ENCODE data around the gene CCNF. TPM values are rescaled to one million over a fixed set of nuclear protein-coding genes. Genes with fewer than 3 reads are reported as not detected.

The CCNF gene
- total and polyA plus RNA-seq, 9 of the 15 experiments (the other 6 are each of a cell fraction or from before 2014, with no cell fraction given) = 4.1 to 70.1 (median 29.5) TPM

- Histone ChIP-seq H3K27me3 (ENCODE audit: control insufficient read depth in 2 of 2, insufficient read depth in 2 of 2, low read length in 2 of 2) (no peaks in the 10 kb centered on the region), H3K9me1 (ENCODE audit: control insufficient read depth, insufficient read depth, low read length) (no peaks in the 10 kb centered on the region), H4K20me1 (replicated peaks; ENCODE audit: control insufficient read depth, insufficient read depth, low read length) (peaks cover 9% of the 10 kb centered on the region), H3K4me1 (replicated peaks in 1 of 2; ENCODE audit: control insufficient read depth in 2 of 2, insufficient read depth in 2 of 2, low read length in 2 of 2) (peaks cover 17 to 75% of the 10 kb centered on the region in 2 experiments), H3K79me2 (ENCODE audit: control insufficient read depth, insufficient read depth, low read length) (peaks cover 19% of the 10 kb centered on the region), H3K4me2 (ENCODE audit: insufficient read depth, low read length) (no peak overlapping the region), H3K27ac (ENCODE audit: extremely low read depth, low read depth, low read length) (no peak overlapping the region), H3K9ac (ENCODE audit: insufficient read depth in 1 of 2, low read depth in 2 of 2, low read length in 2 of 2) (peak overlapping the region in 1 of 2 experiments; percentile 82; a peak in 1 of 4 replicates), H3K9me3 (replicated peaks; ENCODE audit: control insufficient read depth, insufficient read depth, low read depth, low read length) (no peaks in the 10 kb centered on the region), H3K4me3 (no peak overlapping the region), H3K36me3 (ENCODE audit: control insufficient read depth, insufficient read depth, low read length) (peaks cover 66% of the 10 kb centered on the region; the same call in 2 of the 3 replicates), H2AFZ (ENCODE audit: low read depth, low read length) (no peak overlapping the region)
- no TSS peak for BruUV-seq (replicated peaks)
- intact Hi-C loops (cut with micrococcal nuclease) (loop anchor here (2.0 to 10.0 kb wide), 3 partner anchors 33 to 156 kb away; partner anchors contain the start of genes ABCA3 and CCNF), in situ Hi-C loops (cut with MboI) (no loop called here)
- 66% methylated on average over 16 of the region's 20 CpGs for WGBS (ENCODE audit: insufficient coverage, low coverage, missing lambda C conversion rate)
- CTCF ChIA-PET (ENCODE audit: low intra/inter-chr PET ratio) = interaction anchor here (0.9 to 3.5 kb wide), 6 partner anchors 26 to 306 kb away, joined by 3 to 17 read pairs (median 7); partner anchors contain the start of genes ABCA3, CCNF and TBC1D24
- POLR2A ChIA-PET = interaction anchor here (0.5 to 1.2 kb wide), 5 partner anchors 11 to 270 kb away, joined by 3 read pairs; no protein-coding TSS in a partner anchor
- DNase-seq (ENCODE audit: extremely low read depth in 1 of 4, low spot score in 3 of 4) (peak in 2 of 4 experiments; percentile 44 to 46), ATAC-seq (peak; percentile 69), FAIRE-seq (no peak)
- TF ChIP-seq HSF4 (CRISPR knock-in tag; IDR thresholded peaks at IDR 0.05; ENCODE audit: borderline replicate concordance) (no peak), NR2C1 (IDR thresholded peaks at IDR 0.05) (no peak), NR2C1 (tag; IDR thresholded peaks at IDR 0.05) (no peak), MTA3 (IDR thresholded peaks at IDR 0.05; ENCODE audit: borderline replicate concordance) (no peak), POLR2G (IDR thresholded peaks at IDR 0.05; ENCODE audit: low read depth, low read length) (peak; percentile 31; the same call in 1 of the 2 replicates), ATF3 (IDR thresholded peaks at IDR 0.05) (peak; percentile 19; the same call in 1 of the 2 replicates), ATF3 (CRISPR knock-in tag; conservative IDR thresholded peaks at IDR 0.05) (no peak), CBFA2T3 (IDR thresholded peaks at IDR 0.05) (peak; percentile 53), PCBP2 (IDR thresholded peaks at IDR 0.05; ENCODE audit: low read depth, low read length, poor library complexity, severe bottlenecking) (no peak), SUPT5H (IDR thresholded peaks at IDR 0.05) (no peak), MLLT1 (IDR thresholded peaks at IDR 0.05) (0 out of 4 replicates have a peak, but pooled peaks of 1 of the 2 experiments have one; percentile 27)
- TF ChIP-seq, protein P1, sequence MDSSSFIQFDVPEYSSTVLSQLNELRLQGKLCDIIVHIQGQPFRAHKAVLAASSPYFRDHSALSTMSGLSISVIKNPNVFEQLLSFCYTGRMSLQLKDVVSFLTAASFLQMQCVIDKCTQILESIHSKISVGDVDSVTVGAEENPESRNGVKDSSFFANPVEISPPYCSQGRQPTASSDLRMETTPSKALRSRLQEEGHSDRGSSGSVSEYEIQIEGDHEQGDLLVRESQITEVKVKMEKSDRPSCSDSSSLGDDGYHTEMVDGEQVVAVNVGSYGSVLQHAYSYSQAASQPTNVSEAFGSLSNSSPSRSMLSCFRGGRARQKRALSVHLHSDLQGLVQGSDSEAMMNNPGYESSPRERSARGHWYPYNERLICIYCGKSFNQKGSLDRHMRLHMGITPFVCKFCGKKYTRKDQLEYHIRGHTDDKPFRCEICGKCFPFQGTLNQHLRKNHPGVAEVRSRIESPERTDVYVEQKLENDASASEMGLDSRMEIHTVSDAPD (CRISPR knock-in tag; IDR thresholded peaks at IDR 0.05) = no peak
- TF ChIP-seq, protein P2, sequence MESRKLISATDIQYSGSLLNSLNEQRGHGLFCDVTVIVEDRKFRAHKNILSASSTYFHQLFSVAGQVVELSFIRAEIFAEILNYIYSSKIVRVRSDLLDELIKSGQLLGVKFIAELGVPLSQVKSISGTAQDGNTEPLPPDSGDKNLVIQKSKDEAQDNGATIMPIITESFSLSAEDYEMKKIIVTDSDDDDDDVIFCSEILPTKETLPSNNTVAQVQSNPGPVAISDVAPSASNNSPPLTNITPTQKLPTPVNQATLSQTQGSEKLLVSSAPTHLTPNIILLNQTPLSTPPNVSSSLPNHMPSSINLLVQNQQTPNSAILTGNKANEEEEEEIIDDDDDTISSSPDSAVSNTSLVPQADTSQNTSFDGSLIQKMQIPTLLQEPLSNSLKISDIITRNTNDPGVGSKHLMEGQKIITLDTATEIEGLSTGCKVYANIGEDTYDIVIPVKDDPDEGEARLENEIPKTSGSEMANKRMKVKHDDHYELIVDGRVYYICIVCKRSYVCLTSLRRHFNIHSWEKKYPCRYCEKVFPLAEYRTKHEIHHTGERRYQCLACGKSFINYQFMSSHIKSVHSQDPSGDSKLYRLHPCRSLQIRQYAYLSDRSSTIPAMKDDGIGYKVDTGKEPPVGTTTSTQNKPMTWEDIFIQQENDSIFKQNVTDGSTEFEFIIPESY (CRISPR knock-in tag; IDR thresholded peaks at IDR 0.05) = peak; percentile 100
- TF ChIP-seq, protein P3, sequence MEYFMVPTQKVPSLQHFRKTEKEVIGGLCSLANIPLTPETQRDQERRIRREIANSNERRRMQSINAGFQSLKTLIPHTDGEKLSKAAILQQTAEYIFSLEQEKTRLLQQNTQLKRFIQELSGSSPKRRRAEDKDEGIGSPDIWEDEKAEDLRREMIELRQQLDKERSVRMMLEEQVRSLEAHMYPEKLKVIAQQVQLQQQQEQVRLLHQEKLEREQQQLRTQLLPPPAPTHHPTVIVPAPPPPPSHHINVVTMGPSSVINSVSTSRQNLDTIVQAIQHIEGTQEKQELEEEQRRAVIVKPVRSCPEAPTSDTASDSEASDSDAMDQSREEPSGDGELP (CRISPR knock-in tag; IDR thresholded peaks at IDR 0.05; ENCODE audit: borderline replicate concordance) = peak; percentile 54; the same call in 1 of the 2 replicates
Measured at GRCh38 chr16:2500430-2500917, 71.2 kb downstream of the CCNF start.

Measured in K562 (cell line).